GM21717 (cell line): ENCODE results near the gene CHST3.
"Not testable (repeated sequence)": the region's sequence is repeated elsewhere in the genome, so short reads cannot be mapped to it uniquely, and the experiment has no call there.

Experiments
- ATAC-seq: cut with Tn5 transposase; IDR thresholded peaks from one replicate; pipeline ENCODE4 v1.9.1; 2021; ENCODE audit warnings: mild to moderate bottlenecking, moderate library complexity; ENCODE audit not compliant: unreplicated experiment

The CHST3 gene

DNA sequence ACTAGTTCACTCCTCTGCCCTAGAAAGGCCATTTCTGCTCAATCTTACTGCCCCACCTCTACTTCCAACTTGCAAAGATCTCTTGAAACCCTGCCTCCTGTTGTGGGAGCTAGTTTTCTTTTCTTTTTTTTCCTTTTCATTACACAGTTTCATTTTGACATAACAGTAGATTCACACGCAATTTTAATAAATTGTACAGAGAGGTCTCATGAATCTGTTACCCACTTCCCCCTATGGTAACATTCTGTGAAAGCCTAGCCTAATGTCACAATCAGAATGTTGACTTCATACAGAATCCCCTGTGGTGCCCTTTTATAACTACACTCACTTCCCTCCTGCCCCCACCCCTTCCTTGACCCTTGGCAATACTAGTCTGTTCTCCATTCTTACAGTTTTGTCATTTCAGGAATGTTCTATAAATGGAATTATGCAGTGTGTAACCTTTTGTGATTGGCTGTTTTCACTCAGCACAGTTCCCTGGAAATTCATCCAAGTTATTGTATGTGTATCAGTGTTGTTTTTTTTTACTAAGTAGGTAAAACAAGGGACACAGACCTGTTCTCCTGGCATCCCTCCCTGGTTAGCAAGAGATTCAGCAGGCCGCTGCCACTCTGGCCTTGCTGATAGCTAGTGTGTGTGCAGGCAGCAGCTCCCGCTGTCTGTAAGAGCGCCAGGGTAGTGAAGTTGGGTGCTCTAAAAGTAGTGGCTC is 21.5 kb downstream of the CHST3 start:
- ATAC-seq: no peak

DNA sequence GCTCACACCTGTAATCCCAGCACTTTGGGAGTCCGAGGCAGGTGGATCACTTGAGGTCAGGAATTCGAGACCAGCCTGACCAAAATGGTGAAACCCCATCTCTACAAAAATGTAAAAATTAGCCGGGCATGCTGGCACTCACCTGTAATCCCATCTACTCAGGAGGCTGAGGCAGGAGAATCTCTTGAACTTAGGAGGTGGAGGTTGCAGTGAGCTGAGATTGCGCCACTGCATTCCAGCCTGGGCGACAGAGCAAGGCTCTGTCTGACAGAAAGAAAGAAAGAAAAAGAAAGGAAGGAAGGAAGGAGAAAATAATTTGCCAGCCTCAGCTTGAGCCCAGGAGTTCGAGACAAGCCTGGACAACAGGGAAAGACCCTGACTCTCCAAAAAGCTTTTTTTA is 24.7 kb downstream of the CHST3 start:
- ATAC-seq: not testable (repeated sequence)

DNA sequence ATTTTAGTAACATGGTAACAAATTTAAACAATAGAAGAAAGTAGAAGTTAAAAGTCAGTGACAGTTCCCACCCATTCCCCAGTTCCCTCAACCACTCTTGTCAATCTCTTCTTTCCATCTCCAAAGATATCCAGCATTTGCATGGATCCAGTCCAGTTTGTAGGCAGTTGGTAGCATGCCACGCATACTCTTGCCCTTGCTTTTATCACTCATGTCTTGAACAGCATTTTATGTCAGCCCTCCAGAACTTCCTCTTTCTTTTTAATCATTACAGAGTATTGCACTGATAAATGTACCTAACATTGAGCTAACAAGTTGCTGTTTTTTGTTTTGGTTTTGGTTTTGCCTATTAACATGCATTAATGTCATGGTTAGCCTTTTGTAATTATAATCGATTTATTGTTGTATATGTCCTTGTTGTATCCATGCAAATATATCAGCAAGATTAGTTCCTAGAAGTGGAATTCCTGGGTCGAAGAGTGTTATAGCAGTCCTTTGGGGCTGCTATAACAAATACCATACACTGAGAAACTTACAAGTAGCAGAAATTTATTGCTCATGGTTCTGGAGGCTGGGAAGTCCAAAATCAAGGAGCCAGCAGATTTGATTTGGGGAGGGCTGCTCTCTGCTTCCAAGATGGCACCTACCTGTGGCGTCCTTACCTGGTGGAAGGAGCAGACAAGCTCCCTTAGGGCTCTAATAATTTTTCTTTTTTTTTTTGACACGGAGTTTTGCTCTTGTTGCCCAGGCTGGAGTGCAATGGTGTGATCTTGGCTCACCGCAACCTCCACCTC is 25.7 kb downstream of the CHST3 start:
- no peak for ATAC-seq

- ATAC-seq: no peak
Observed at GRCh38 chr10:71990706-71991269, 26.6 kb downstream of the CHST3 start.

DNA sequence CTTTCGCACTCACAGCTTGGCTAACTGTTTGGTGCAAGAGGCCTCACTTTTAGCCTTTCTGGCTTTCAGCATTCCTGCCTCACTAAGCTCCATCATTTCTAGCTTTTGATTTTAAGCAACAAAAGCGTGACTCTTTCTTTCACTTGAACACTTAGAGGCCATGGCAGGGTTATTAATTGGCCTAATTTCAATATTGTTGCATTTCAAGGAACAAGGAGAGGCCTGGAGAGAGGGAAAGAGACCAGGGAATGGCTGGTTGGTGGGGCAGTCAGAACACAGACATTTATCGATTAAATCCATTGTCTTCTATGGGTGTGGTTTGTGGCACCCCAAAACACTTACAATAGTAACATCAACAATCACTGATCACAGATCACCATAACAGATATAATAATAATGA is 31.3 kb downstream of the CHST3 start:
- ATAC-seq: no peak

- no peak for ATAC-seq
Observed at GRCh38 chr10:71995887-71996575, 31.8 kb downstream of the CHST3 start.

DNA sequence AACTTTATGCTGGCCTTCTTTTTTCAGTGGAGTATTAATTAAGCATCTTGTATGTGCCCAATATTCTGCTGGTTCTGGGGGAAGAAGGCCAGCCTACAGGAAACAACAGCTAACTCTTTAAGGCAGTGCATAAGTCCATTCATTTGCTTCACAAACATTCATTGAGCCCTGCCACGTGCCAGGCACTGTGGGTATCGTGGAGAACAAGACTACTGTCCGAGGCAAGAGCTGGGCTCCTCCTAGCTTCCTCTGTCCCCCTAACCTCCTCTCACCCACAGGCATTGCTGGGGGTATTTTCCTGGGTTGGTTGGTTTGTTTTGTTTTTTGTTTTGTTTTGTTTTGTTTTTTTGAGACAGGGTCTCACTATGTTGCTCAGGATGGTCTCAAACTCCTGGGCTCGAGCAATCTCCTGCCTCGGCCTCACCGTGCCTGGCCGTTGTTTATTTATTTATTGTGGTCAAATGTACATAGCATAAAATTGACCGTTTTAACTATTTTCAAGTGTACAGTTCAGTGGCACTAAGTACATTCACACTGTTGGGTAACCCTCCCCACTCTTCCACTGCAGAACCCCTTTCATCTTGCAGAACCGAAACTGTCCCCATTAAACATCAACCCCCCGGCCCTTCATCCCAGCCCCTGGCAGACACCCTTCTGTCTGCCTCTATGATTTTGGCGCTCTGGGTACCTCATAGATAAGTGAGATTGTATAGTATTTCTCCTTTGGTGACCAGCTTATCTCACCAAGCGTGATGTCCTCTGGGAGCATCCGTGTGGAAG is 32.6 kb downstream of the CHST3 start:
- ATAC-seq: no peak

- no peak for ATAC-seq
Observed at GRCh38 chr10:71998119-71998839, 34.1 kb downstream of the CHST3 start.

DNA sequence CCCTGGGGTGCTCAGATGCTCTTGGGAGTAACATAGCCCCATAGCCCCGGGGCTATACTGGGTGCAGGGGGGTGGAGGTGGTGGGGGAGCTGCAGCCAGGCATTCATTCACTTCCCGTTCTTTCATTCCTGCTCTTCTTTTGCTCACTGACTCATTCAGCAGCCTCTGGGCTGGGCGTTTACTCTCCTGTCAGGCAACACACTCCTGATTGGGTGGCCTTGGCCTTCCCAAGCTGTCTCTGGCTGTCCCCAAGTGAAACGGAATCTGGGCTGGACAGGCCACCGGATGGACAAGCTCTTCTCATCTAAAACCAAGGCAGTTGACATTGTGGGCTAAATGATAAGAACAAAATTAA is 34.6 kb downstream of the CHST3 start:
- no peak for ATAC-seq

DNA sequence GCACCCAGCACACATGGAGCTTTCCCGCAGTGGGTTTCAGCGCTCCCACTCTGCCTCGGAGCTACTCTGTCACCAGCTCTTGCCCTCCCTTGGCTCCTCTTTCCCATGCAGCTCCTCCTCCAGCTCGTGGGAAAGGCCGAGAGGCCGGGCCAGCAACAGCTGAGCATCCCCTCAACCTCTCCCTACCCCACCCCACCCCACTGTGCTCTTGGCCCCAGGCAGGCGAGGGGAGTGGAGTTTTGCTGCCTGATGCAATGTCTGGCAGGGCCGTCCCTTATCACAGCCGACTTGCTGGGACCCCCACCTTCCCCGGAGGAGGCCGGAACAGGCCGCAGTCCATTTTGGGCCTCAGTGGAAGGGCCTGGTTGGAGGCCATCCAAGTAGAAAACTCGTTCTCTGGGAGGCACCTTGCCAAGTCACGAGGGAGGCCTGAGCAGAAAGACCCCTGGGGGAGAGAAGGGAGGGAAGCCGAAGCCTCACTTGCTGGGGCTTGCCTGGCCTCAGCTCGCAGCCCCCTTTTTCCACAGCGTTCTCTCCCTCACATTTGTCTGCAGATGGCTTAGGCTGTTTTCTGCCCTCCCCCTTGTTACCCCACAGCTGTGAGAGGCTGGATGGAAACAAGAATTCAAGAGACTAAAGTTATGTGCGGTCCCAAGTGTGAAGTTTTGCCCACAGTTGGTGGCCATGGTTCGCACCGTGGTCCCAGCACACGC is 35.3 kb downstream of the CHST3 start:
- no peak for ATAC-seq

DNA sequence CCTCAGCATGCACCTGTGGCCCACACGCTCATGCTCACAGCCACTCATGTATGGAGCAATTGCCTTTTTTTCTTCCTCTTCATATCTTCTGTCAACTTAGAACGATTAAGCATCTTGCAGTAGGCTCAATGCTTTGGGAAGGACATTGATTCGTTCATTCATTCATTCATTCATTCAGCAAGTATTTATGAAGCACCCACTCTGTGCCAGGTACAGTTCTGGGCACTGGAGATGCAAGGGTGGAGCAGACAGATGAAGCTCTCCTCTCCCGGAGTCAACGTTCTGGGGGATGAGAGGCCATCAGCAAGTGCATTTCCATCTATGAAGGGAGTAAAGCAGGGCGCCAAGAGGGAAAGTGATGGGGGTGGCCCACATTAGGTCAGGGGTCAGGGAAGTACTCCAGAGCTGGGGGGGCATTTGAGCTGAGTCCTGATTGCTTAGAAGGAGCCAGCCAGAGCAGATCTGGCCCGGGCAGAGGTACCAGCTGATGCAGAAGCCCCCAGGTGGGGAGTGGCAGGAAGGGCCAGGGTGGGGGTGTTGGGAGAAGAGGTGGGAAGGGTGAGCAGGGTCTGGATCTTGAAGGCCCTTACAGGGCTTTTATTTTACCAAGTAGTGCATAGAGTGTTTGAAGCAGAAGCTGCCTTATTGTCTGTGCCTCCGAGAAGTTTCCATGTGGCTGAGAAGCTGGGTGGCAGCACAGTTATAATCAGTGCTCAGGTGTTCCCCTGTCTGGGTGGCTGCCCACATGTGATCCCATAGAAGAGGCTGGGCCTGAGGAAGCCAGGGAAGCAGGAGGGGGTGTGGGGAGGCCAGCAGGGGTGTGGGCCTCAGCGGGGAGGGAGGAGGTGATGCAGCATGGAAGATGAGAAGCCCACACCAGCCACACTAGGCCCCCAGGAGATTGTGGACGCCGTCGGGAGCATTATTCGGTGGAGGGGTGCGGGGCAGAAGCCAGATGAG is 36.2 kb downstream of the CHST3 start:
- ATAC-seq: no peak

GRCh38 chr10:72001033-72001395 is 36.8 kb downstream of the CHST3 start:
- no peak for ATAC-seq

- no peak for ATAC-seq
Observed at GRCh38 chr10:72002354-72003295, 38.4 kb downstream of the CHST3 start.

DNA sequence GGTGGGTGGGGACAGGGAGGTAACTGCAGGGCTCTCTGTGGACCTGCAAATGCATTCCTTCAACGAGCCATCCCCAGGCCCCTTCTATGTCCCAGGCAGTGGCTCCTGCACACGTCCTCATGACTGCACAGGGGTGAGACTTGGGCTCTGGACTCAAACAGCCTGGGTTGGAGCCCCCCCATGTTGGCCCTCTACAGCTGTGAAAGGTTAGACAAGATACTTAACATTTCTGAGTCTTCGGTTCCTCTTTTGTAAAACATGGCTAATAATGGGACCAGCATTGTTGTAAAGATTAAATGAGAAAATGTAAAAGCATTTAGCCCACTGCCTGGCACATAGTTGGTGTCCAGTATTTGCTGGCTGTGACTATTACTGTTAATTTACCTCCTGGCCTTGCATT is 41.8 kb downstream of the CHST3 start:
- ATAC-seq: no peak

GRCh38 chr10:72007246-72007892 is 43.2 kb downstream of the CHST3 start:
- ATAC-seq: no peak

GRCh38 chr10:72008096-72008981 is 44.1 kb downstream of the CHST3 start:
- ATAC-seq: no peak
